ENCODE data around the gene PTAFR.

GRCh38 chr1:28173980-28174297 lies 2.6 kb downstream of the PTAFR start:
- no peak for TF ChIP-seq EZH2phosphoT487 (IDR thresholded peaks at IDR 0.05; ENCODE audit: low read length)
- TF ChIP-seq CTCF (IDR thresholded peaks at IDR 0.05; ENCODE audit: low read length), result no peak
